Kidney (tissue), 14 donors: ENCODE measurements around the gene CD79B. TPM values are rescaled to one million over a fixed set of nuclear protein-coding genes. Genes with fewer than 3 reads are reported as not detected.

Source experiments
- DNase-seq, 5 donors: peaks; one replicate each; pipeline ENCODE4 v3.0.0-alpha.2; 2013 to 2020
- FAIRE-seq: peaks from 2 replicates; lab custom pipeline; 2012; peaks lifted over from hg19 to GRCh38; lab: Jason Lieb, UNC
- H3K27ac ChIP-seq, 2 donors: one replicate each; pipeline ENCODE4 v1.7.0; 2013; ENCODE audit warnings: low read depth in 2 of 2, low read length in 2 of 2, inconsistent platforms in 1 of 2
- H3K27me3 ChIP-seq: one replicate; pipeline ENCODE4 v1.7.1; 2013; ENCODE audit warnings: low read length, inconsistent platforms; ENCODE audit not compliant: control insufficient read depth, insufficient read depth
- H3K36me3 ChIP-seq, 3 donors: one replicate each; pipeline versions ENCODE4 v1.7.0 to v1.7.1; 2013; ENCODE audit warnings: low read length in 3 of 3, control low read depth in 1 of 3, inconsistent platforms in 1 of 3; ENCODE audit not compliant: insufficient read depth in 3 of 3, control insufficient read depth in 2 of 3
- H3K4me1 ChIP-seq, 3 donors: one replicate each; pipeline versions ENCODE4 v1.7.0 to v1.7.1; 2013; ENCODE audit warnings: low read length in 3 of 3, inconsistent platforms in 1 of 3, low read depth in 1 of 3; ENCODE audit not compliant: control insufficient read depth in 2 of 3, insufficient read depth in 2 of 3
- H3K4me3 ChIP-seq, 3 donors: one replicate each; pipeline versions ENCODE4 v1.7.0 to v1.8.1; 2013; ENCODE audit warnings: low read length in 3 of 3, control low read depth in 1 of 3, inconsistent platforms in 1 of 3
- H3K9ac ChIP-seq, 3 donors: one replicate each; pipeline versions ENCODE4 v1.7.0 to v1.7.1; 2013; ENCODE audit warnings: low read length in 3 of 3, control low read depth in 1 of 3, inconsistent platforms in 1 of 3
- H3K9me3 ChIP-seq, 3 donors: one replicate each; pipeline versions ENCODE4 v1.7.0 to v1.7.1; 2013; ENCODE audit warnings: low read length in 3 of 3, control low read depth in 1 of 3, inconsistent platforms in 1 of 3; ENCODE audit not compliant: control insufficient read depth in 2 of 3, insufficient read depth in 1 of 3
- CTCF ChIP-seq: IDR thresholded peaks from 3 replicates; pipeline ENCODE4 v1.5.1; 2012; ENCODE audit warnings: mild to moderate bottlenecking, moderate library complexity, borderline replicate concordance; ENCODE audit not compliant: insufficient read depth; ENCODE audit errors: extremely low read depth
- intact Hi-C: fragments of 100-400 bp; cut with DNase I; formaldehyde crosslinking; loops from one replicate; pipeline ENCODE4 v1.11.1; 2022
- polyA plus RNA-seq: library from polyadenylated mRNA; stranded (reverse); fragments of 350-450 nt; fragmentation: Illumina TruSeq; extraction: RNeasy Lipid Tissue Mini Kit (QIAGEN cat#74804); gene quantifications from one replicate; pipeline ENCODE4 v1.2.3, GENCODE V29; 2014; ENCODE audit warnings: low read depth, low replicate concordance; ENCODE audit not compliant: insufficient read depth
- total RNA-seq: library from RNA; stranded (reverse); fragmentation: NEBNext Ultra II Directional; extraction: Animal tissue kit (Norgen Biotek cat#: 25700); gene quantifications from one replicate; pipeline ENCODE4 v1.2.1, GENCODE V29; 2021
- donor health status: control.
- donor health status: control.
- donor health status: control.
- donor health status: control.
- donor health status: control.
- donor health status: DM: yes; HTN: yes; CAD: no.
- donor health status: Normal renal cell carcinoma (clear cell type).

Gene CD79B
- total and polyA plus RNA-seq, 2 donors from 2014 or later: 5.2 to 11.4 TPM

- intact Hi-C loops: no loop called here
- no peaks in the 10 kb centered on the region for H3K4me1 ChIP-seq
- H3K27ac ChIP-seq: no peak overlapping the region
- no peaks in the 10 kb centered on the region for H3K36me3 ChIP-seq
- H3K4me3 ChIP-seq: no peak overlapping the region
- no peak overlapping the region for H3K9ac ChIP-seq
- FAIRE-seq (no peak), DNase-seq (peak in 1 of 5 donors; percentile 23)
- TF ChIP-seq CTCF: no peak
- H3K27me3 ChIP-seq: no peaks in the 10 kb centered on the region
- H3K9me3 ChIP-seq: no peaks in the 10 kb centered on the region
Measured at GRCh38 chr17:63973247-63973646, 41.1 kb upstream of the CD79B start.

GRCh38 chr17:63972796-63973195 is 40.7 kb upstream of the CD79B start, which contains the start of gene SCN4A:
TSS of gene SCN4A (minus strand) at chr17:63972918. CDS start at chr17:63972841, 77 bp downstream.
- peak in 1 of 5 donors; percentile 23 for DNase-seq
- no peaks in the 10 kb centered on the region for H3K27me3 ChIP-seq
- H3K4me1 ChIP-seq: no peaks in the 10 kb centered on the region
- H3K4me3 ChIP-seq: no peak within 1 kb of the TSS
- H3K36me3 ChIP-seq: no peaks in the 10 kb centered on the region
- intact Hi-C loops: no loop called here
- H3K27ac ChIP-seq: no peak within 1 kb of the TSS
- no peaks in the 10 kb centered on the region for H3K9me3 ChIP-seq
- no peak within 1 kb of the TSS for H3K9ac ChIP-seq
- no peak for TF ChIP-seq CTCF
- FAIRE-seq: no peak

GRCh38 chr17:63969278-63969677 is 37.1 kb upstream of the CD79B start:
- DNase-seq (no peak), FAIRE-seq (no peak)
- Histone ChIP-seq H3K4me1 (no peaks in the 10 kb centered on the region), H3K27me3 (no peaks in the 10 kb centered on the region), H3K27ac (no peak overlapping the region), H3K9ac (no peak overlapping the region), H3K9me3 (no peaks in the 10 kb centered on the region), H3K36me3 (no peaks in the 10 kb centered on the region), H3K4me3 (no peak overlapping the region)
- intact Hi-C loops: no loop called here
- TF ChIP-seq CTCF: no peak

GRCh38 chr17:63967953-63968352 is 35.8 kb upstream of the CD79B start:
- no peak for TF ChIP-seq CTCF
- FAIRE-seq: no peak
- H3K27me3 ChIP-seq: no peaks in the 10 kb centered on the region
- DNase-seq: no peak
- peaks cover 0 to 2% (median 0%) of the 10 kb centered on the region in 3 donors for H3K4me1 ChIP-seq
- H3K27ac ChIP-seq: no peak overlapping the region
- no peak overlapping the region for H3K9ac ChIP-seq
- no peaks in the 10 kb centered on the region for H3K36me3 ChIP-seq
- H3K4me3 ChIP-seq: no peak overlapping the region
- H3K9me3 ChIP-seq: no peaks in the 10 kb centered on the region
- intact Hi-C loops: no loop called here
